Hypothalamus (tissue), 51 donors: Measurements from ENCODE around the gene ZNF575.
"Not testable (repeated sequence)": the region's sequence is repeated elsewhere in the genome, so short reads cannot be mapped to it uniquely, and the experiment has no call there.

ENCODE experiments used
- DNase-seq, 51 donors: peaks; one replicate each; lab custom pipeline; 2025; lab: John Stamatoyannopoulos, UW

ZNF575 gene

GRCh38 chr19:43507880-43508279, 25.1 kb upstream of the ZNF575 start:
- DNase-seq, result no peak

- DNase-seq, result no peak
Measured at GRCh38 chr19:43510713-43511112, 22.3 kb upstream of the ZNF575 start.

GRCh38 chr19:43511324-43511723, 21.7 kb upstream of the ZNF575 start:
- no peak for DNase-seq

GRCh38 chr19:43512399-43512798, 20.6 kb upstream of the ZNF575 start:
- DNase-seq, result not testable (repeated sequence)

GRCh38 chr19:43518051-43518450, 14.9 kb upstream of the ZNF575 start:
- DNase-seq, result no peak

GRCh38 chr19:43519436-43520088, 13.4 kb upstream of the ZNF575 start:
- peak in 45 of 51 donors; percentile 4 to 88 (median 56) for DNase-seq

- DNase-seq, result no peak
Measured at GRCh38 chr19:43522929-43523328, 10.1 kb upstream of the ZNF575 start.

- not testable (repeated sequence) for DNase-seq
Measured at GRCh38 chr19:43523696-43524095, 9.3 kb upstream of the ZNF575 start.

- DNase-seq, result peak in 23 of 51 donors; percentile 7 to 40 (median 18)
Measured at GRCh38 chr19:43524922-43525835, 7.8 kb upstream of the ZNF575 start.

- peak in 18 of 51 donors; percentile 8 to 36 (median 22) for DNase-seq
Measured at GRCh38 chr19:43525836-43526771, 6.9 kb upstream of the ZNF575 start.

- DNase-seq, result peak in 50 of 51 donors; percentile 20 to 86 (median 63)
Measured at GRCh38 chr19:43526884-43527859, 5.8 kb upstream of the ZNF575 start, which contains the start of gene ETHE1. Gene ETHE1, minus strand, starts transcription at chr19:43527201. Its CDS starts 24 bp downstream, at chr19:43527177.

- peak in 3 of 51 donors; percentile 1 to 22 (median 9) for DNase-seq
Measured at GRCh38 chr19:43527860-43528622, 4.9 kb upstream of the ZNF575 start.

GRCh38 chr19:43532571-43532961, 422 bp upstream of the ZNF575 start:
- peak in 29 of 51 donors; percentile 33 to 78 (median 57) for DNase-seq

- peak; percentile 51 to 98 (median 87) for DNase-seq
Measured at GRCh38 chr19:43533546-43534304, 737 bp downstream of the ZNF575 start.

- DNase-seq, result peak in 4 of 51 donors; percentile 29 to 87 (median 45)
Measured at GRCh38 chr19:43534305-43534815, 1.4 kb downstream of the ZNF575 start.

- peak in 46 of 51 donors; percentile 4 to 76 (median 46) for DNase-seq
Measured at GRCh38 chr19:43534816-43535761, 2.1 kb downstream of the ZNF575 start.
